Dedifferentiated amniotic fluid mesenchymal stem cell (primary cell): ENCODE results near the gene C19orf81.
A peak's percentile ranks its signal among the peaks of the same experiment; 100 is the strongest.

ENCODE experiments used
- DNase-seq: peaks from one replicate; pipeline ENCODE4 v3.0.0-alpha.2; 2016; ENCODE audit errors: extremely low spot score

C19orf81 gene

DNA sequence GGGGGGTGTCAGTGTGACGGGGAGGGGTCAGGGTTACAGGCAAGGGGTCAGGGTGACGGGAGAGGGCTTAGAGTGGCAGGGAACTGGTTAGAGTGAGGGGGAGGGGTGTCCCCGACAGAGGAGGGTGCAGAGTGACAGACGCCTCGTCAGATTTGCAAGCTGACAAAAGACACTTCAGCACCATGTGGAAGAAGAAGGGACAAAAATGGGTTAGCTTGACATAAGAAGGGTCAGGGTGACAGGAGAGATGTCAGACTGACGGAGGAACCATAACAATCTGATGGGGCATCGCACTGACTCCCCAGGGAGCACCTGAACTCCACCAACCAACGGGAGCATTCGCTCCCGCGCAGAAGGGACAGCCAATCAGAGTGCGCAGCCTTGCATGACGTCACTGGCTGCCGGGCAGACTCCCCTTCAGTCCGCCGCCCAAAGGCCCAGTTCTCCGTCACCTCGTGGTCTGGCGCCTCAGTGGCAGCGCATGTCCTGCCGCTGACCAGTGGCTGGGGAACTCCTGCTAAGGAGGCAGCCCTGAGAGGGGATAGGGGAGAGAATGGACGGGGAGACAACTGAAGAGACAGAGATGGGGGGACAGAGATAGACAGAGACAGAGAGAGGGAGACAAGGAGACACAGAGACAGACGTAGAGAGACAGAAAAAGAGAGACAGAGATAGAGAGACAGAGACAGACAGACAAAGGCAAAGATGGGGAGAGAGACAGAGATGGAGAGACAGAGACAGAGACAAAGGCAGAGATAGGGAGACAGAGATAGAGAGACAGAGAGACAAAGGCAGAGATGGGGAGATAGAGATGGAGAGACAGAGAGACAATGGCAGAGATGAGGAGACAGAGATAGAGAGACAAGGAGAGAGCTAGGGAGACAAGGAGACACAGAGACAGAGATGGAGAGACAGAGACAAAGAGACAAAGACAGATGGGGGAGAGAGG, 30.2 kb downstream of the C19orf81 start:
- DNase-seq = peak; percentile 24

GRCh38 chr19:50686310-50687032, 37.2 kb downstream of the C19orf81 start:
- no peak for DNase-seq

DNA sequence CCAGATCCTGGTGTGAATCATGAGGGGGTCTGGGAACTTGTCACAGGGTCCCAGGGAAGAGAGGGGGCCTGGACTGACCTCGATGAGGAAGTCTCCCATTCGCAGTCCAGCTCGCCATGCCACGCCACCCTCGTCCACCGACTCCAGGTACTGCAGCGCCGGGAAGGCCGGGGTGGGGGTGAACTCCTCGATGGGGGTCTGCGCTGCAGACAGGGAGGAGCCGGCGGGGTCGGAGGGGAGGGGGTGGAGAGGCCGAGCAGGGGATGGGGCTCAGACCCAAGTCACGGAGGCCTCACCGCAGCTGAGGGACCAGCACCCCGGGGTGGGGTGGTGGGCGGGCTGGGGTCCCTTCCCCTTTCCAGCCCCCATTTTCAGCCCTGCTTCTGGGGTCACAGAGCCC, 39.5 kb downstream of the C19orf81 start:
- DNase-seq = no peak

- DNase-seq = no peak
Measured at GRCh38 chr19:50690439-50690838, 41.2 kb downstream of the C19orf81 start.

DNA sequence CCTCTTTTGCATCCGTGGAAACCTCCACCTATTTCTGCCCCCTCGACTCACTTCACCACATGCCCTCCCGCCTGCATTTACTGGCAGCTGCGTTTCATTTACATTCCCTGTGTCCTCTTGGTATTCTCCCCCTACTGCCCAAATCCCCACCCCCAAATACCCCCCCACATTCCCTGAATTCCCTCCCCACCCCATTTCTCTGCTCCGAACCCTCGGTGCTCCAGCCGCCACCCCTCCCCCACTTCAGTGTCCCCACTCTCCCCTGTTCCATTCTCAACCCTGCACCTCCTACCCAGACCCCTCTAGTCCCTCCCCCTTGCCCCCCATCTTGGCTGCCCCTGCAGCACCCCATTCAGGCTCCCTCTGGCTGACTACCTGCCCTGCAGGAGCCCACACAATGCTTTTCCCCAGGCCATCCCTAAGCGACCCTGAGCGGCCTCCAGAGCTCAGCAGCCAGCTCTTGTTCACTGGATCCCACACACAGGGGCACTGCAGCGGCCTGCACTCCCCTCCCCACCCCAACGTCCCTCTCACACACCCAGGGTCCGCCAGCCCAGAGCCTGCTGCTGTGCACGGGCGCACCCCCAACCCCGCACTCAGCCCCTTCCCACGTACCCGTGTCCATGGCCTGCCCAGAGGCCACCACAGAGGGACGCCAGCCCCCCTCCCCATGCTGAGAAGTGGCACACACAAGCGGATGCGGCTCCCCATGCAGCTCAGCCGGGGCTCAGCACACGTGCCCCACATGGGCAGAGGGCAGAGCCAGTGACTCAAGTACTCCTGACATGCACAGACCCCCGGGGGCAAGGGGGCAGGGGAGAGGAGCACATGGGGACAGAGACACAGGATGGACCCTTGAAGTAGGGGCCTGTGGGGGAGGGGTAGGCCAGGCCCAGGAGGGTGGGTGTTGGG, 44.1 kb downstream of the C19orf81 start:
- no peak for DNase-seq

DNA sequence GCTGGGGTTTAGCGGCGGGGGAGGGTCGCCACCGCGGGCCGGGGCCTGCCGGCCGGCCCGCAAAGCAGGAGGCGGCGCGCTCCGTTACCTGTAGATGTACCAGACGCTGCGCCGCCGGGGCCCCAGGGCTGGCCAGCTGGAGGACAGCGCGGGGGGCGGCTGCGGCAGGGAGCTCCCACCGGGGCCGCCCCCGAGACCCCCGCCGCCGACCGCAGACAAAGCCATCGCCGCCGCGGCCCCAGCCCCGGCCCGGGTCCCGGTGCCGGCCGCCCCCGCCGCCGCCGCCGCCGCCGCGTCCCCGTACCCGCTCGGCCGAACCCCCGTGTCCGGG, 45.5 kb downstream of the C19orf81 start:
- DNase-seq = no peak

- DNase-seq = no peak
Measured at GRCh38 chr19:50695251-50696093, 46.2 kb downstream of the C19orf81 start.

DNA sequence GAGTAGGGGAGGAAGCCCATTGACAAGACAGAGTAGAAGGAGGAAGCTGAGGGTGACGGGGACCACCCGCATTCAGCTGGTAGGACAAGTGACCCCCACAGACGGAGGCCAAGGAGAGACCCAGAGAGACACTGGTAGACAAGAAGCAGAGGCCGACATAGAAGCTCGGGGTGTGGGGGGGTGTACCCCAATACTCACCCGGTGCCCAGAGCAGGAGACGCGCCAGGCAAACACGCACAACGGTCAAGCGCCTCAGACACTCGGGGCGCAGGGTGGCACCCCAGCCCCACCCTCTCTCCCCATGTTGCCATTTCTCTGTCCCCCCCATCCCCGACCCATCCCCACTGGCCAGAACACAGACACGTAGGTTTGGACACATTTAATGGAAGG, 46.8 kb downstream of the C19orf81 start:
- DNase-seq = no peak

GRCh38 chr19:50697414-50698124, 48.3 kb downstream of the C19orf81 start:
- DNase-seq = no peak

GRCh38 chr19:50701367-50701985, 52.2 kb downstream of the C19orf81 start:
- no peak for DNase-seq

GRCh38 chr19:50702158-50702870, 53.1 kb downstream of the C19orf81 start:
- no peak for DNase-seq

DNA sequence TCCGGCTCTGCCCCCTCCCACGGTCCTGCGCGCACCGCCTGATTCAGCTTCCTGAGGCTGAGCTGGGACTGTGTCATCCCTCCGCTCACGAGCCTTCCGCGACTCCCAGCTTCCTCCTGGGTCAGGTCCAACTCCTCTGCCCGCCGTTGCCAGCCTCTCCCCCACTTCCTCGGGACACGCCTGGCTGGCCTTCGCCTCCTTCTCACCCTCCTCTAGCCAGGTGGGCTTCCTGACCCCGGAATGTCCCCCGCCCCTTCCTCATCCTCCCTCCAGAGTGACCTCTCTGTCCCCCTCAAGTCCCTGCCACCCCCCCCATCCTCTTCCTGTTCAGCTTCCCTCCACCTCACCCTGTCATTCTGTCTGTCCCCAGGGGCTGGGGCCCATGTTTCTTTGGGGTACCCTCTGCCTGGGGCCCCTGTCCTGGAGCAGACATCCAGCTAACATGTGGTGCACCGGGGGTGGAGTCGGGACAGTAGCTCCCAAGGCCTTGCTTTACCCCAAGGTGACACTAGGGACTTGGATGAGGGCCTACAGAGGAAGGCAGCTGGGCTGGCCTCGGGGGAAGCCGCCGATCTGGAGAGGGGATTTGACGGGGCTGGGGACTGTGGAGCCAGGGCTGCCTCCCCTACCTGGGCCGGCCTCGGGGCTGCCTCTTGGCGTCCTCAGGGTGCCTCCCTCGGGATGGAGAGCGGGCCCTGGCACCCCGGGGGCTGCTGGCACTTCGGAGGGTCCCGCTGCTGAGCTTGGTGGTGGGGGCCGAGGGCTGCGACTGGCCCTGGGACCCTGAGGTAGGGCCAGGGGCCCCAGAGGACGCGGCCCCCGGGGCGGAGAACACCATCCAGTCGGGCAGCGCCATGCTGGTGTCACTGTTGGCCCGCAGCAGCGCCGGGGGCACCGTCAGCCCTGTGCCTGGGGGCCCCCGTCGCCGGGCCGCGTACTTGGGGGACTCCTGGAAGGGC, 53.9 kb downstream of the C19orf81 start:
- no peak for DNase-seq

- no peak for DNase-seq
Measured at GRCh38 chr19:50703915-50704796, 54.9 kb downstream of the C19orf81 start.

GRCh38 chr19:50705422-50706019, 56.3 kb downstream of the C19orf81 start:
- peak; percentile 69 for DNase-seq

DNA sequence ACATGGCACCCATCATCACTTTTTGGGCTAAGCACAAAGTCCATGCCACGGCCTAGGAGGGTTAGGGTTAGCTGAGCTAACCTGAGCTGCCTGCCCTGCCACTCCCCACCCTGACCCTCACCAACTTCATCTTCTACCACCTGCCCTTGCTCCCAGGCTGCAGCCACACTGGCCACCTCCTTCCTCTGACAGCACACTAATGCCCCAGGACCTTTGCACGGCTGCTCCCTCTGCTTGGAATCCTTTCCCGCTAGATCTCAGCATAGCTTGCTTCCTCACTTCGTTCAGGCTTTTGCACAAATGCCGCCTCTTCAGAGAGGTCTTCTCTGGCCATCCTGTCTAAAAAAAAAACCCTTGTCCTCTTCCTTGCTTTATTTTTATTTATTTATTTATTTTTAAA, 57.1 kb downstream of the C19orf81 start:
- no peak for DNase-seq

GRCh38 chr19:50708179-50708879, 59.1 kb downstream of the C19orf81 start:
- DNase-seq = no peak
